ENCODE data around the gene EVC2.

DNA sequence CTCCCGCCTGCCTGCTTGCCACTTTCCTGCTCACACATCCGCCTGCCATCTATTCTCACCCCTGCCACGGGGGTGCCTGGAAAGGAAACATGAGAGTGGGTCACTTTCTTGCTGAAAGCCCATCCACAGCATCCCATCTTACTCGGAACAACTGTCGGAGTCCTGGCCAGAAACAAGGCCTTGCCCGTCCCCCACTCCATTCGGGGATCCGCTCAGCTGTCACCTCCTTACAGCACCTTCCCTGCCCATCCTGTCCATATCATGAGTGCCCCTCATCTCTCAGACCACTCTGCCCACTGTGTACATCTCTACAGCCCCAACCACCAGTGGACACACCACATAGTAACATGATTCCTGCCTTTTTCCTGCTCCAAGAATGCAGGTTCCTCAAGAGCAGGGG lies 6.4 kb downstream of the EVC2 start:
- TF ChIP-seq, protein P1, sequence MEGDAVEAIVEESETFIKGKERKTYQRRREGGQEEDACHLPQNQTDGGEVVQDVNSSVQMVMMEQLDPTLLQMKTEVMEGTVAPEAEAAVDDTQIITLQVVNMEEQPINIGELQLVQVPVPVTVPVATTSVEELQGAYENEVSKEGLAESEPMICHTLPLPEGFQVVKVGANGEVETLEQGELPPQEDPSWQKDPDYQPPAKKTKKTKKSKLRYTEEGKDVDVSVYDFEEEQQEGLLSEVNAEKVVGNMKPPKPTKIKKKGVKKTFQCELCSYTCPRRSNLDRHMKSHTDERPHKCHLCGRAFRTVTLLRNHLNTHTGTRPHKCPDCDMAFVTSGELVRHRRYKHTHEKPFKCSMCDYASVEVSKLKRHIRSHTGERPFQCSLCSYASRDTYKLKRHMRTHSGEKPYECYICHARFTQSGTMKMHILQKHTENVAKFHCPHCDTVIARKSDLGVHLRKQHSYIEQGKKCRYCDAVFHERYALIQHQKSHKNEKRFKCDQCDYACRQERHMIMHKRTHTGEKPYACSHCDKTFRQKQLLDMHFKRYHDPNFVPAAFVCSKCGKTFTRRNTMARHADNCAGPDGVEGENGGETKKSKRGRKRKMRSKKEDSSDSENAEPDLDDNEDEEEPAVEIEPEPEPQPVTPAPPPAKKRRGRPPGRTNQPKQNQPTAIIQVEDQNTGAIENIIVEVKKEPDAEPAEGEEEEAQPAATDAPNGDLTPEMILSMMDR (IDR thresholded peaks at IDR 0.05) = no peak
- TF ChIP-seq POLR2A (IDR thresholded peaks at IDR 0.05) = no peak
- no peak for TF ChIP-seq EP300 (IDR thresholded peaks at IDR 0.05)
